ENCODE measurements around the gene MKLN1.
"Not testable (repeated sequence)": the region's sequence is repeated elsewhere in the genome, so short reads cannot be mapped to it uniquely, and the experiment has no call there.

The MKLN1 gene

DNA sequence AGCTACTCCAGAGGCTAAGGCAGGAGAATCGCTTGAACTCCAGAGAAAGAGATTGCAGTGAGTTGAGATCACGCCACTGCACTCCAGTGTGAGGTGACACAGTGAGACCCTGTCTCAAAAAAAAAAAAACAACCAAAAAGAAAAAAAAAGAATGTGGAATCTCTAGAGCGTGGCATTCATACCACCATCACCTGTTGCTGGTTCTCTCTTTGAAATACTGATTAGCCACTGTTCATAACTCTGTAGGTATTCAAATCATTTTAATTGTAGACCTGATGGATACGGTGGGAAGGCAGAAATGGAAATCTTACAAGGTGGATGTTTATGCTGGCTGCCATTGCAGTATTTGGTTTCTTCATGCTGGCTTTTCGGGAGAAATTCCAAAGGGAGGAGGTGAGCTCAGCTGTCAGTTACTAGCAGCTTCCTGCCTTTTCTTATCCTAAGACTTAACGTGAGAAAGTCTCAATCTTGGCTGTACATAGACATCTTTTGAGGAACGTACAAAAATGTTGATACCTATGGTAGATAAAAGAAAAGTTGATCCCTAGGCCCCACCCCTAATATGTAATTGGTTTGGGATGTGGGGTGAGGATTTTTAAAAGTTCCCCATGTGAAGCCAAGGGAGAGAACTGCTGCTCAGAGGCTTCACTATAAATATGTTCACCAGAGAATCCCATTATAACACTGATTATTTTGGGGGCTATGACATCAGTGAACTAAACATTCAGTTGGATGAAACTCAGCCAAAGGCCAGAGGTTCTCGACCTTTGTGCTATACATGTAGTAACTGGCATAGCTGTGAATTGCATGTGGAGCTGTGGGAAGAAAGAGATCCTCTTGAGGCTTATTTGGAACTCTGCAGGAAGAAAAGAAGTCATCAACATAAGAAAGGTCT, 26.9 kb upstream of the MKLN1 start:
- Mint-ChIP-seq H3K27me3 (ENCODE audit: low read depth) (peaks cover 5% of the 10 kb centered on the region), H3K36me3 (ENCODE audit: low read depth) (no peaks in the 10 kb centered on the region), H3K4me3 (no peak overlapping the region), H3K9me3 (no peaks in the 10 kb centered on the region), H3K27ac (no peak overlapping the region), H3K4me1 (ENCODE audit: low read depth) (no peaks in the 10 kb centered on the region)
- DNase-seq (ENCODE audit: low spot score) = no peak

DNA sequence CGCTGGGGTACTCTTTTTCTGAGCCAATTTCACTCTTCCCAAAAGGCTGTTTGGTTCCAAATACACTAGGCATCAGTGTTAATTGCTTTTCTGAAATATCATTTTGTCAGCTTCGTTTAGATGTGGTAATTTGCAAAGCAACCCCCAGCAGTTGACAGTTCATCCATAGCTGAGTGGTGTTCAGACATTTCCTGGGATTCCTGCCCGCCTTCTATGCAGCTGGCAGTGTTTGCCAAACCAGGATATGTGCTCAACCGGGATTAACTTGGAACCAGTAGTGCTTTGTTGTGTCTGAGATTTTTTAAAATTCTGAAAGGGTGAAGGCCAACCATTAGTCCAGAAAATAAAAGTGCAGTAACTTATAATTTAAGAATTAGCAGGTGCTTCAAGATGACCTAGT, 25.2 kb upstream of the MKLN1 start:
- H3K9me3 Mint-ChIP-seq = peaks cover 9% of the 10 kb centered on the region
- H3K27ac Mint-ChIP-seq = no peak overlapping the region
- H3K36me3 Mint-ChIP-seq (ENCODE audit: low read depth) = peaks cover 1% of the 10 kb centered on the region
- peaks cover 5% of the 10 kb centered on the region for H3K27me3 Mint-ChIP-seq (ENCODE audit: low read depth)
- no peak for DNase-seq (ENCODE audit: low spot score)
- H3K4me3 Mint-ChIP-seq = no peak overlapping the region
- no peaks in the 10 kb centered on the region for H3K4me1 Mint-ChIP-seq (ENCODE audit: low read depth)

DNA sequence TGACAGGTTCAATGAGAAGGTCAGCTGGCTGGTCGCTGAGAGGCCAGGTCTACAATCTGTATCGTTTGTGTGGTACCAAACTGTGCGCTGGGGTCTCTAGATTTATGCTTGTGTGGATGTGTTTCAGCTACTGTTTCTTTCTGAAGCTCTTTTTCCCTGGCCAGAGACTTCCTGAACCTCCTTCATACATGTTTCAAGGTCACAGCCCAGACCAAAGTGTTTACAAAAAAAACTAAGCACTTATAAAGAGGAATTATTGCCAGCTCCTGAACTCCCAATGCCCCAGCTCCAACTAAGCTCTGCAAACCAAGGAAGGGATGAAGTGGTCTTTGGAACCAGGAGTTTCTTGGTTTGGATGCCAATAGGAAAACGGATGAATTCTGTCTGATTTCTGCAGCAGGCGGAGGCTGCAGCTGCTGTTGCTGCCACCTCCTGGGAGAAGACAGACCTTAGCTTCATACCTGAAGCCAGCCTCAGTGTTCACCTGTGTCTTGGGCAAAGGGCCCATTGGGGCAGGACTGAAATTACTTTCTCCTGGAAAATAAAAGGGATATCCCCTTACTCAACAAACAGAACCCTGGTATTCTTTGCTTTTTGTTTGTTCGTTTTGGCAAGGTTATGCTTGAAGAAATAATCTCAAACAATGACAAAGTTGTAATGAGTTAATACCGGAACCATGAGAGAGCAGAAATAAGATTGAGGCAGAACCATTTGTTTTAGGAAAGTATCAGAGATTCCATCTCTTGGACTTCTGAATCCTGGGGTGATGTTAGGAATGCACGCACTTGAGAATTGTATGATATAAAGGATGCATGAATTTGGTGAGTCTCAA, 24.6 kb upstream of the MKLN1 start:
- peaks cover 1% of the 10 kb centered on the region for H3K36me3 Mint-ChIP-seq (ENCODE audit: low read depth)
- DNase-seq (ENCODE audit: low spot score) = no peak
- peaks cover 9% of the 10 kb centered on the region for H3K9me3 Mint-ChIP-seq
- no peak overlapping the region for H3K27ac Mint-ChIP-seq
- no peak overlapping the region for H3K4me3 Mint-ChIP-seq
- H3K27me3 Mint-ChIP-seq (ENCODE audit: low read depth) = peaks cover 5% of the 10 kb centered on the region
- H3K4me1 Mint-ChIP-seq (ENCODE audit: low read depth) = no peaks in the 10 kb centered on the region

DNA sequence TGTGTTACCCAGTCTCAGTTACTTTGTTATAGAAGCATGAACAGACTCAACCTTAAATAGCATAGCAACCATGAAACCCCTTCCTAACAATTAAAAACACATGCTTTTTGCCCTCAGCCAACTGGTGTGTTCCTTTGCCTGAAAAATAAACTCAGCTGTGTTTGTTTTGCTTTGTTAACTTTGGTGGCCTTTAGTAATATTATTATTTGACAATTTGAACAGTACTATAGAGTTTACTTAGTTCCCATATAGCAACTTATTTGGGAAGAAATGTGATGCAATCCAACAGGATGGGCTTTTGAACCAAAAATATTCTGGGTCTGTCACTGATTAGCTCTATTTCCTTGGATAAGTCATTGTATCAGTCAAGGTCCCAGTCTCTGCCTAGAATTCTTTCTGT, 22.5 kb upstream of the MKLN1 start:
- peaks cover 13% of the 10 kb centered on the region for H3K9me3 Mint-ChIP-seq
- no peaks in the 10 kb centered on the region for H3K4me1 Mint-ChIP-seq (ENCODE audit: low read depth)
- no peak for DNase-seq (ENCODE audit: low spot score)
- no peak overlapping the region for H3K27ac Mint-ChIP-seq
- H3K27me3 Mint-ChIP-seq (ENCODE audit: low read depth) = no peaks in the 10 kb centered on the region
- H3K36me3 Mint-ChIP-seq (ENCODE audit: low read depth) = peaks cover 1% of the 10 kb centered on the region
- H3K4me3 Mint-ChIP-seq = no peak overlapping the region

DNA sequence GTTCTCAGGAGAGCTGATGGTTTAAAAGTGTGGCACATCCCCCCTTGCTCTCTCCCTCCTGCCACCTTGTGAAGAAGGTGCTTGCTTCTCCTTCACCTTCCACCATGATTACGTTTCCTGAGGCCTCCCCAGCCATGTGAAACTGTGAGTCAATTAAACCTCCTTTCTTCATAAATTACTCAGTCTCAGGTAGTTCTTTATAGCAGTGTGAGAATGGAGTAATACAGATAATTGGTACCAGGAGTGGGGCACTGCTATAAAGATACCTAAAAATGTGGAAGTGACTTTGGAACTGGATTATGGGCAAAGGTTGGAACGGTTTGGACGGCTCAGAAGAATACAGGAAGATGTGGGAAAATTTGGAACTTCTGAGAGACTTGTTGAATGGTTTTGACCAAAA, 21.6 kb upstream of the MKLN1 start:
- peaks cover 19% of the 10 kb centered on the region for H3K9me3 Mint-ChIP-seq
- DNase-seq (ENCODE audit: low spot score); H3K4me1 Mint-ChIP-seq (ENCODE audit: low read depth); H3K27ac Mint-ChIP-seq; H3K27me3 Mint-ChIP-seq (ENCODE audit: low read depth); H3K36me3 Mint-ChIP-seq (ENCODE audit: low read depth); H3K4me3 Mint-ChIP-seq: not testable (repeated sequence)

DNA sequence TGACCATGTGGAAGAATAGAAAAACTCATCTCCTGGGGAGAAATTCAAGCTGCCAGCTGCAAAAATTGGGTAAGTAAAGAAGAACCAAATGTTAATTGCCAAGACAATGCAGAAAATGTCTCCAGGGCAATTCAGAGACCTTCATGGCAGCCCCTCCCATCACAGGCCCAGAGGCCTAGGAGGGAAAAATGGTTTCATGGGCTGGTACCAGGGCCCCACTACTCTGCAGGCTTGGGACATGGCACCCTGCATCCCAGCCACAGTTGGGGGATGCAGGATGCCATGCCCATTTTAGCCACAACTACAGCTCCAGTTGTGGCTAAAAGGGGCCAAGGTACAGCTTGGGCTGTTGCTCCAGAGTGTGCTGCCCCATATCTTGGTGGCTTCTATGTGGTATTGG, 20.9 kb upstream of the MKLN1 start:
- DNase-seq (ENCODE audit: low spot score) = no peak
- Mint-ChIP-seq H3K36me3 (ENCODE audit: low read depth) (peaks cover 1% of the 10 kb centered on the region), H3K4me3 (no peak overlapping the region), H3K27me3 (ENCODE audit: low read depth) (no peaks in the 10 kb centered on the region), H3K4me1 (ENCODE audit: low read depth) (no peaks in the 10 kb centered on the region), H3K27ac (no peak overlapping the region), H3K9me3 (peaks cover 19% of the 10 kb centered on the region)

DNA sequence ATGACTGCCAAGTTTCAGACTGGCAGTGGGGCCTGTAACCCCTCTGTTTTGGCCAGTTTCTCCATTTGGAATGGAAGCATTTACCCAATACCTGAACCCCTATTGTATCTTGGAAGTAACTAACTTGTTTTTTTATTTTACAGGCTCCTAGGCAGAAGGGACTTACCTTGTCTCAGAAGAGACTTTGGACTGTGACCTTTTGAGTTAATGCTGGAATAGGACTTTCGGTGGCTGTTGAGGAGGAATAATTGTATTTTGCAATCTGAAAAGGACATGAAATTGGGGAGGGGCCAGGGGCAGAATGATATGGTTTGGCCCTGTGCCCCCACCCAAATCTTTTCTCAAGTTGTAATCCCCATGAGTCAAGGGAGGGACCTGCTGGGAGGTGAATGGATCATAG, 20.0 kb upstream of the MKLN1 start:
- Mint-ChIP-seq H3K27ac (no peak overlapping the region), H3K4me1 (ENCODE audit: low read depth) (no peaks in the 10 kb centered on the region), H3K4me3 (no peak overlapping the region), H3K27me3 (ENCODE audit: low read depth) (peaks cover 3% of the 10 kb centered on the region), H3K9me3 (peaks cover 23% of the 10 kb centered on the region), H3K36me3 (ENCODE audit: low read depth) (peaks cover 3% of the 10 kb centered on the region)
- no peak for DNase-seq (ENCODE audit: low spot score)

DNA sequence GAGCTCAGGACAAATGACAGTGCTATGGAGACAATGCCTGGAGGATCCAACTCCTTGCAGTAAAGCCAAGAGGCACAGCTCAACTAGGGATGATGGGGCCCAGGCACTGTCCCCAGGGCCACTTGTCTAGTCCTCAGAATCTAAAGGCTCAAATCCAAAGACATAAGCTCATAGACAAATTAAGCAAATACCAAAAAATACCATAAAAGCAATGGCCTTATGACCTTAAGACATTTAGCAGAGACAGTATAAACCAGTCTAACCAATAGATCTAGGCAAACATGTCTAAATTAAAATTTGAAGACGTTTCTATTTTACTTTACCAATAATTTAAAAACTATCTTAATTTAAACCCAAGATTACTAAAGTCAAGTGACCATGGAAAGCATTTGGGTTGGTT, 14.8 kb upstream of the MKLN1 start:
- no peak overlapping the region for H3K27ac Mint-ChIP-seq
- peaks cover 14% of the 10 kb centered on the region for H3K27me3 Mint-ChIP-seq (ENCODE audit: low read depth)
- H3K36me3 Mint-ChIP-seq (ENCODE audit: low read depth) = peaks cover 4% of the 10 kb centered on the region
- H3K4me3 Mint-ChIP-seq = no peak overlapping the region
- no peaks in the 10 kb centered on the region for H3K4me1 Mint-ChIP-seq (ENCODE audit: low read depth)
- no peak for DNase-seq (ENCODE audit: low spot score)
- peaks cover 24% of the 10 kb centered on the region for H3K9me3 Mint-ChIP-seq

DNA sequence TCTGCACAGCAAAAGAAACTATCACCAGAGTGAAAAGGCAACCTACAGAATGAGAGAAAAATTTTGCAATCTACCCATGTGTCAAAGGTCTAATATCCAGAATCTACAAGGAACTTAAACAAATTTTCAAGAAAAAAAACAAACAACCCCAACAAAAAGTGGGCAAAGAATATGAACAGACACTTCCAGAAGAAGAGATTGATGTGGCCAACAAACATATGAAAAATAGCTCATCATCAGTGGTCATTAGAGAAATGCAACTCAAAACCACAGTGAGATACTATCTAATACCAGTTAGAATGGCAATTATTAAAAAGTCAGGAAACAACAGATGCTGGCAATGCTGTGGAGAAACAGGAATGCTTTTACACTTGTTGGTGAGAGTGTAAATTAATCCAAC, 7.1 kb upstream of the MKLN1 start:
- no peaks in the 10 kb centered on the region for H3K9me3 Mint-ChIP-seq
- H3K27ac Mint-ChIP-seq = no peak overlapping the region
- H3K36me3 Mint-ChIP-seq (ENCODE audit: low read depth) = peaks cover 2% of the 10 kb centered on the region
- peaks cover 13% of the 10 kb centered on the region for H3K27me3 Mint-ChIP-seq (ENCODE audit: low read depth)
- H3K4me1 Mint-ChIP-seq (ENCODE audit: low read depth) = peaks cover 5% of the 10 kb centered on the region
- DNase-seq (ENCODE audit: low spot score) = no peak
- no peak overlapping the region for H3K4me3 Mint-ChIP-seq

DNA sequence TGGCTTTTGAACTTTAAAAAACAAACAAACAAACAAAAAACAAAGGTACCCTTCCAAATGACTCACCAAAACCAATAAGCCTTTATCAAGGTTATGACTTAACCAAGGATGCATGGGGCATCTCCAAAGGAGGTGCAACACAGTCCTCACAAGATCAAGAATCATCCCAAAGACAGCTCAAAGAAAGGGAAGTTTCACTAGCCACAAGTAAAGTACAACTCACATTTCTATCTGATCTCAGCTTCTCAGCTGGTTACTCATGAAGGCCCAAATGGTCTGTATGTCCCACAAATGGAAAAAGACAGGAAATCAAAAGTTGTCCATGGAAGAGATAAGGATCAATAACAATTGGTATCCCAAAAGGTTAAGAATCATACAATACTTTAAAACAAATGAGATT, 6.0 kb upstream of the MKLN1 start:
- H3K4me3 Mint-ChIP-seq = no peak overlapping the region
- no peaks in the 10 kb centered on the region for H3K9me3 Mint-ChIP-seq
- DNase-seq (ENCODE audit: low spot score) = no peak
- no peak overlapping the region for H3K27ac Mint-ChIP-seq
- peaks cover 9% of the 10 kb centered on the region for H3K4me1 Mint-ChIP-seq (ENCODE audit: low read depth)
- H3K36me3 Mint-ChIP-seq (ENCODE audit: low read depth) = peaks cover 2% of the 10 kb centered on the region
- H3K27me3 Mint-ChIP-seq (ENCODE audit: low read depth) = peaks cover 12% of the 10 kb centered on the region

DNA sequence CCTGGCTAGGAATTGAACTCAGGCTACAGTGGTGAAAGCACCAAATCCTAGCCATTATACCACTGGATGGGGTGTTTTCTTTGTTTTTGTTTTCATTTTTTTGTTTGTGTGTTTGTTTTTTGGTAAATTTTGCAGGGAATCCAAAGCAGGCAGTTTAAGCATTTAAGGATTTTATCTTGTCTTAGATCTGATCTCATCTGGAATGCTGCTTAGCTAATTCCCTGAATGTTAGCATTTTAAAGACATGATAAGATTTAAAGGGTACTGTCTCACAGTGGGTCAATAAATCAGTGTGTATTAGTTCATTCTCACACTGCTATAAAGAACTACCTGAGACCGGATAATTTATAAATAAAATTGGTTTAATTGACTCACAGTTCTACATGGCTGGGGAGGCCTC, 5.6 kb upstream of the MKLN1 start:
- H3K9me3 Mint-ChIP-seq = no peaks in the 10 kb centered on the region
- peaks cover 8% of the 10 kb centered on the region for H3K27me3 Mint-ChIP-seq (ENCODE audit: low read depth)
- H3K4me1 Mint-ChIP-seq (ENCODE audit: low read depth) = peaks cover 12% of the 10 kb centered on the region
- DNase-seq (ENCODE audit: low spot score) = no peak
- H3K4me3 Mint-ChIP-seq = no peak overlapping the region
- no peak overlapping the region for H3K27ac Mint-ChIP-seq
- peaks cover 2% of the 10 kb centered on the region for H3K36me3 Mint-ChIP-seq (ENCODE audit: low read depth)

DNA sequence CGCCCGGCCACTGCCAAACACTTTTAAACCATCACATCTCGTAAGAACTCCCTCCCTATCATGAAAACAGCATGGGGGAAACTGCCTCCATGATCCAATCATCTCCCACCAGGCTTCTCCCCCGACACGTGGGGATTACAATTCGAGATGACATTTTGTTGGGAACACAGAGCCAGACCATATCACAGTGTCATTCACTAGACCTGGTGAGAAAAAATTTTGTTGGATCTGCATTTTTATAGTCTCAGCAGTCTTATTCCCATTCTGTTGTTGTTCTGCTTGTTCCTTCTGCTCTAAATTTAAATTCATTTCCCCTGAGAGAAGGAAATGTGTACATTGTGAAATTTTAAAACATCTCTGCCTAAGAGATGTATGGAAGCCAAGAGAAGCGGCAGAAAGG, 4.8 kb upstream of the MKLN1 start:
- Mint-ChIP-seq H3K4me3 (no peak overlapping the region), H3K27ac (no peak overlapping the region), H3K27me3 (ENCODE audit: low read depth) (peaks cover 8% of the 10 kb centered on the region), H3K36me3 (ENCODE audit: low read depth) (peaks cover 2% of the 10 kb centered on the region), H3K9me3 (no peaks in the 10 kb centered on the region), H3K4me1 (ENCODE audit: low read depth) (peaks cover 17% of the 10 kb centered on the region)
- DNase-seq (ENCODE audit: low spot score) = no peak

DNA sequence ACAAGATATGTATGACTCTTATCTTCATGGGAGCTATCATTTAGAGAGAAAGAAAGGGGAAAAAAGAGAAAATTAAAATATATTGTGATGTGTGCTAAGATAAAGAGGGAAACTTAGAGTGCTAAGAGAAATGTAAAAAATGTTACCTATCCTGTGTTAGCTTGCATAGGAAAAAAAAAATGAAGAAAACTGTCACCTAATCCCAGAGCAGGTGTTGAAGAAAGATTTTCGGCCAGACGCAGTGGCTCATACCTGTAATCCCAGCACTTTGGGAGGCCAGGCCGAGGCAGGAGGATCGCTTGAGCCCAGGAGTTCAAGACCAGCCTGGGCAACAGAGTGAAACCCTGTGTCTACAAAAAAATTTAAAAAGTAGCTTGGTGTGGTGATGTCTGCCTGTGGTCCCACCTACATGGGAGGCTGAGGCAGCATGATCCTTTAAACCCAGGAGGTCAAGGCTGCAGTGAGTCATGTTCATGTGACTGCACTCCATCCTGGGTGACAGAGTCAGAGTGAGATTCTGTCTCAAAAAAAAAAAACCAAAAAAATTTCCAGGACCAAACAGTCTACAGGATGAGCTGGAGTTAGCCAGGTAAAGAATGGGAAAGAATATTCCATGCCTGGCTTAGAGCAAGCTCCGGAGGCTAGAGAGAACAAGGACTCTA, 2.4 kb upstream of the MKLN1 start:
- no peak overlapping the region for H3K27ac Mint-ChIP-seq
- H3K9me3 Mint-ChIP-seq = no peaks in the 10 kb centered on the region
- peaks cover 2% of the 10 kb centered on the region for H3K27me3 Mint-ChIP-seq (ENCODE audit: low read depth)
- peak overlapping the region; percentile 20 for H3K4me3 Mint-ChIP-seq
- DNase-seq (ENCODE audit: low spot score) = no peak
- peaks cover 30% of the 10 kb centered on the region for H3K4me1 Mint-ChIP-seq (ENCODE audit: low read depth)
- H3K36me3 Mint-ChIP-seq (ENCODE audit: low read depth) = peaks cover 9% of the 10 kb centered on the region

DNA sequence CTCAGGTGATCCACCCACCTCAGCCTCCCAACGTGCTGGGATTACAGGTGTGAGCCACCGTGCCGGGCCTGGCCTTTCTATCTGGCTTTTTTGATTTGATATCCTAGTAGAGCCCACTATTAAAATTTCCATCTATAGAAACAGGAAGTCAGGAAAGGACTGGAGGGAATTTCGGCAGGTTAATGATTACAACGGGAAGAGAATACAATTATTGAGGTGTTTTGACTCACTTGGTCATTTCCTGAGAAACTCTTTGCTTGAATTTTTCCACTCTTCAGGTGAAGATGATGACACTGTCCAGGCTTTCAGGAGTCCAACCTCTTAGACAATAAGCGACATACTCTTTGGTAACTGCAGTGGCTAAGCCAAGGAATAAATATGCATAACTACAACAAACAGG, 1.1 kb upstream of the MKLN1 start:
- no peaks in the 10 kb centered on the region for H3K27me3 Mint-ChIP-seq (ENCODE audit: low read depth)
- no peak overlapping the region for H3K27ac Mint-ChIP-seq
- H3K36me3 Mint-ChIP-seq (ENCODE audit: low read depth) = peaks cover 12% of the 10 kb centered on the region
- H3K4me3 Mint-ChIP-seq = peak overlapping the region; percentile 96
- no peak for DNase-seq (ENCODE audit: low spot score)
- H3K4me1 Mint-ChIP-seq (ENCODE audit: low read depth) = peaks cover 36% of the 10 kb centered on the region
- no peaks in the 10 kb centered on the region for H3K9me3 Mint-ChIP-seq

Measured in T-helper 2 cell treated with Interferon-gamma antibody and Interleukin-4, amounts not matched to agents 5 μg/mL and 100 μg/mL, for 36 hours (primary cell).